Spleen (tissue), 11 donors: ENCODE data around the gene MSI2. TPM values are rescaled to one million over a fixed set of nuclear protein-coding genes. Genes with fewer than 3 reads are reported as not detected.

ENCODE experiments used
- DNase-seq: peaks from one replicate; pipeline ENCODE4 v3.0.0-alpha.2; 2020
- H3K27ac ChIP-seq, 8 donors: fragments of 200-600 bp; sonication (generic) in 7 of 8; 1 replicate in 4 of 8; 2 replicates in 4 of 8; pipeline versions ENCODE4 v1.5.0 to v1.8.0; 2016 to 2021; ENCODE audit warnings: inconsistent platforms in 4 of 8, mild to moderate bottlenecking in 4 of 8, moderate library complexity in 1 of 8
- H3K27me3 ChIP-seq, 7 donors: fragments of 200-600 bp; sonication (generic) in 6 of 7; replicated peaks in 1 of 7; 1 replicate in 4 of 7; 2 replicates in 3 of 7; pipeline versions ENCODE4 v1.5.0 to v1.8.0; 2016 to 2021; ENCODE audit warnings: inconsistent platforms in 3 of 7, mild to moderate bottlenecking in 1 of 7
- H3K36me3 ChIP-seq, 6 donors: fragments of 200-600 bp; sonication (generic) in 5 of 6; 1 replicate in 4 of 6; 2 replicates in 2 of 6; pipeline versions ENCODE4 v1.5.0 to v1.8.0; 2016 to 2021; ENCODE audit warnings: inconsistent platforms in 2 of 6
- H3K4me1 ChIP-seq, 6 donors: fragments of 200-600 bp; sonication (generic) in 5 of 6; 1 replicate in 3 of 6; 2 replicates in 3 of 6; pipeline versions ENCODE4 v1.5.0 to v1.8.0; 2016 to 2021; ENCODE audit warnings: inconsistent platforms in 3 of 6
- H3K4me3 ChIP-seq, 8 donors: fragments of 200-600 bp; sonication (generic) in 7 of 8; 1 replicate in 4 of 8; 2 replicates in 4 of 8; pipeline versions ENCODE4 v1.5.0 to v1.8.0; 2016 to 2021; ENCODE audit warnings: inconsistent platforms in 4 of 8, mild to moderate bottlenecking in 4 of 8, moderate library complexity in 2 of 8
- H3K9me3 ChIP-seq, 8 donors: fragments of 200-600 bp; sonication (generic) in 7 of 8; 1 replicate in 4 of 8; 2 replicates in 4 of 8; pipeline versions ENCODE4 v1.5.0 to v1.8.0; 2016 to 2021; ENCODE audit warnings: inconsistent platforms in 4 of 8
- CTCF ChIP-seq, 11 experiments: fragments of 200-600 bp in 7 of 11; fragments of 450-650 bp in 4 of 11; sonication (generic) in 4 of 11; IDR thresholded peaks in 8 of 11; conservative IDR thresholded peaks in 3 of 11; 1 replicate in 7 of 11; 2 replicates in 4 of 11; pipeline versions ENCODE4 v1.4.0 to v1.8.0; 2016 to 2021; ENCODE audit warnings: antibody characterized with exemption in 11 of 11, inconsistent platforms in 4 of 11, mild to moderate bottlenecking in 1 of 11
- POLR2A ChIP-seq, 3 donors: fragments of 450-650 bp; IDR thresholded peaks; one replicate each; pipeline ENCODE4 v1.5.1; 2017; ENCODE audit warnings: antibody characterized with exemption in 3 of 3, mild to moderate bottlenecking in 1 of 3
- POLR2AphosphoS5 ChIP-seq, 3 donors: sonication (generic); formaldehyde crosslinking; IDR thresholded peaks; one replicate each; pipeline ENCODE4 v1.5.1; 2017; ENCODE audit warnings: antibody characterized with exemption in 3 of 3
- WGBS, 5 donors: extraction: QIAGEN DNeasy Blood & Tissue Kit in 3 of 5; methylation state at CpG; one replicate each; pipeline versions ENCODE4 v1.1.5 to v1.1.7; 2013 to 2018; 5-methylcytosine and 5-hydroxymethylcytosine counted together
- intact Hi-C: fragments of 100-400 bp; cut with DNase I; formaldehyde crosslinking; loops from one replicate; pipeline ENCODE4 v1.15.0; 2023; ENCODE audit warnings: low total_unique reads
- polyA plus RNA-seq, 3 donors: library from polyadenylated mRNA; stranded (reverse); fragments of 200-250 nt; gene quantifications; one replicate each; pipeline ENCODE4 v1.2.1, GENCODE V29; 2013
- total RNA-seq, 7 donors: library from RNA; depleted of rRNA in 3 of 7; stranded (reverse); fragments of >200 nt in 3 of 7; fragmentation: NEBNext Ultra II Directional in 4 of 7; extraction: Animal tissue kit (Norgen Biotek cat#: 25700) in 4 of 7; gene quantifications; one replicate each; pipeline versions ENCODE4 v1.1.0 to v1.2.1, GENCODE V29; 2016 to 2021
- donor health status: healthy with polysubstance abuse.
- donor health status: DM: no; HTN: no; CAD: no; lungs with moderate emphysema.
- donor health status: DM: no; HTN: no; CAD: no.
- donor health status: Bipolar disorder and iron deficiency.
- donor health status: healthy.
- donor health status: DM: no; HTN: no; CAD: no.
- donor health status: DM: yes; HTN: yes; CAD: no.

Gene MSI2
- total and polyA plus RNA-seq, 10 donors: 9.8 to 131 (median 64.7) TPM

GRCh38 chr17:57319806-57320205 lies 63.5 kb downstream of the MSI2 start:
- 80 to 93% (median 87%) methylated on average over 9 of the region's 9 CpGs for WGBS, 5 donors
- H3K4me1 ChIP-seq: no peaks in the 10 kb centered on the region
- no peak overlapping the region for H3K27ac ChIP-seq
- peaks cover 0 to 48% (median 1%) of the 10 kb centered on the region in 6 donors for H3K36me3 ChIP-seq
- intact Hi-C loops: no loop called here
- no peak for DNase-seq
- H3K9me3 ChIP-seq: no peaks in the 10 kb centered on the region
- TF ChIP-seq CTCF (IDR thresholded peaks at IDR 0.05 in 8 of 11, conservative IDR thresholded peaks at IDR 0.05 in 3 of 11) (no peak), POLR2A (IDR thresholded peaks at IDR 0.05) (no peak), POLR2AphosphoS5 (IDR thresholded peaks at IDR 0.05) (no peak)
- no peak overlapping the region for H3K4me3 ChIP-seq
- no peaks in the 10 kb centered on the region for H3K27me3 ChIP-seq

- peak in 1 of 3 donors; percentile 18 for TF ChIP-seq POLR2AphosphoS5 (IDR thresholded peaks at IDR 0.05)
- TF ChIP-seq POLR2A (IDR thresholded peaks at IDR 0.05): no peak
- DNase-seq: no peak
- 89 to 100% (median 91%) methylated on average over 8 to 10 of the region's 10 CpGs for WGBS, 5 donors
- no peaks in the 10 kb centered on the region for H3K9me3 ChIP-seq
- H3K27ac ChIP-seq: no peak overlapping the region
- no peak overlapping the region for H3K4me3 ChIP-seq
- H3K4me1 ChIP-seq: no peaks in the 10 kb centered on the region
- no peaks in the 10 kb centered on the region for H3K27me3 ChIP-seq
- peaks cover 0 to 52% (median 1%) of the 10 kb centered on the region in 6 donors for H3K36me3 ChIP-seq
- intact Hi-C loops: no loop called here
Measured at GRCh38 chr17:57323391-57323790, 67.1 kb downstream of the MSI2 start.

- Histone ChIP-seq H3K27ac (no peak overlapping the region), H3K4me1 (no peaks in the 10 kb centered on the region), H3K9me3 (no peaks in the 10 kb centered on the region), H3K36me3 (peaks cover 0 to 48% (median 1%) of the 10 kb centered on the region in 6 donors), H3K4me3 (no peak overlapping the region), H3K27me3 (no peaks in the 10 kb centered on the region)
- TF ChIP-seq CTCF (IDR thresholded peaks at IDR 0.05 in 8 of 11, conservative IDR thresholded peaks at IDR 0.05 in 3 of 11) (no peak), POLR2A (IDR thresholded peaks at IDR 0.05) (no peak), POLR2AphosphoS5 (IDR thresholded peaks at IDR 0.05) (no peak)
- intact Hi-C loops: no loop called here
- WGBS, 5 donors: 94 to 100% (median 97%) methylated on average over 13 of the region's 13 CpGs
- DNase-seq: no peak
Measured at GRCh38 chr17:57324060-57324459, 67.7 kb downstream of the MSI2 start.

GRCh38 chr17:57324631-57325030 lies 68.3 kb downstream of the MSI2 start:
- intact Hi-C loops: no loop called here
- H3K27ac ChIP-seq: no peak overlapping the region
- H3K27me3 ChIP-seq: no peaks in the 10 kb centered on the region
- H3K9me3 ChIP-seq: no peaks in the 10 kb centered on the region
- DNase-seq: no peak
- no peaks in the 10 kb centered on the region for H3K4me1 ChIP-seq
- TF ChIP-seq CTCF (IDR thresholded peaks at IDR 0.05 in 8 of 11, conservative IDR thresholded peaks at IDR 0.05 in 3 of 11): no peak
- no peak overlapping the region for H3K4me3 ChIP-seq
- peaks cover 0 to 42% (median 1%) of the 10 kb centered on the region in 6 donors for H3K36me3 ChIP-seq

- WGBS, 5 donors: 78 to 94% (median 92%) methylated on average over 2 of the region's 2 CpGs
Measured at GRCh38 chr17:57326336-57326735, 70.0 kb downstream of the MSI2 start.

More at GRCh38 chr17:57326336-57326735, 70.0 kb downstream of the MSI2 start:
- TF ChIP-seq CTCF (IDR thresholded peaks at IDR 0.05 in 8 of 11, conservative IDR thresholded peaks at IDR 0.05 in 3 of 11): no peak
- no peak for TF ChIP-seq POLR2AphosphoS5 (IDR thresholded peaks at IDR 0.05)
- no peak for TF ChIP-seq POLR2A (IDR thresholded peaks at IDR 0.05)
- Histone ChIP-seq H3K27ac (no peak overlapping the region), H3K36me3 (peaks cover 0 to 34% (median 1%) of the 10 kb centered on the region in 6 donors), H3K4me1 (peaks cover 0 to 4% (median 0%) of the 10 kb centered on the region in 6 donors), H3K4me3 (no peak overlapping the region), H3K9me3 (no peaks in the 10 kb centered on the region), H3K27me3 (no peaks in the 10 kb centered on the region)
- no peak for DNase-seq
- intact Hi-C loops: no loop called here
